Measurements from ENCODE around the gene KRTAP10-7.
"Not testable (repeated sequence)": the region's sequence is repeated elsewhere in the genome, so short reads cannot be mapped to it uniquely, and the experiment has no call there.

Gene KRTAP10-7, protein sequence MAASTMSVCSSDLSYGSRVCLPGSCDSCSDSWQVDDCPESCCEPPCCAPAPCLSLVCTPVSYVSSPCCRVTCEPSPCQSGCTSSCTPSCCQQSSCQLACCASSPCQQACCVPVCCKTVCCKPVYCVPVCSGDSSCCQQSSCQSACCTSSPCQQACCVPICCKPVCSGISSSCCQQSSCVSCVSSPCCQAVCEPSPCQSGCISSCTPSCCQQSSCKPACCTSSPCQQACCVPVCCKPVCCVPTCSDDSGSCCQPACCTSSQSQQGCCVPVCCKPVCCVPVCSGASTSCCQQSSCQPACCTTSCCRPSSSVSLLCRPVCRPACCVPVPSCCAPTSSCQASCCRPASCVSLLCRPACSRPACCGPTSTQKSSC

GRCh38 chr21:44600118-44600978, at the start of gene KRTAP10-7:
Gene KRTAP10-7 (plus strand): TSS chr21:44600597. CDS start chr21:44600622, 25 bp downstream.
- FAIRE-seq: not testable (repeated sequence)

GRCh38 chr21:44550807-44551206, 49.6 kb upstream of the KRTAP10-7 start:
- no peak for FAIRE-seq

- no peak for FAIRE-seq
These were observed 48.9 kb upstream of the KRTAP10-7 start, which contains the start of gene KRTAP10-2 for GRCh38 chr21:44551340-44551961. Gene KRTAP10-2 (minus strand): TSS chr21:44551505. CDS start chr21:44551458, 47 bp downstream.

DNA sequence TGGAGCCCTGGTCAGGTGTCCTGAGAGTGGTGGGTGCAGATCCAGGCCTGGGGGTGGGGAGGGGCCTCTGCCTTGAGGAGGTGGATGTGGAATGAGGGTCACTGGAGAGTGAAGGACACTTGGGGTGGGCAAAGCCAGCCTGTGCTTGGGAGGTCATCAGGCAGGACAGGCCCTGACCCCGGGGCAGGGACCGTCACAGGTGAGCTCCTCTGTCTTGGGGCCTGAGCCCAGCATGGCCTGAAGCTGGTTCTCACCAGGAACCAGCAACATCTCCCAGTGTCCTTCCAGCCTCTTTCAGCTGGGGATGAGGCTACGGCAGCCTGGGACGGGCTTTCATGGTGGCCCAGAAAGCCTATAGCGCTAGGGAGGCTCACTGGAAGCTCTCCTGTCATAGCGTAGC, 48.3 kb upstream of the KRTAP10-7 start:
- FAIRE-seq: no peak

- FAIRE-seq: no peak
These were observed 47.7 kb upstream of the KRTAP10-7 start for GRCh38 chr21:44552681-44553080.

DNA sequence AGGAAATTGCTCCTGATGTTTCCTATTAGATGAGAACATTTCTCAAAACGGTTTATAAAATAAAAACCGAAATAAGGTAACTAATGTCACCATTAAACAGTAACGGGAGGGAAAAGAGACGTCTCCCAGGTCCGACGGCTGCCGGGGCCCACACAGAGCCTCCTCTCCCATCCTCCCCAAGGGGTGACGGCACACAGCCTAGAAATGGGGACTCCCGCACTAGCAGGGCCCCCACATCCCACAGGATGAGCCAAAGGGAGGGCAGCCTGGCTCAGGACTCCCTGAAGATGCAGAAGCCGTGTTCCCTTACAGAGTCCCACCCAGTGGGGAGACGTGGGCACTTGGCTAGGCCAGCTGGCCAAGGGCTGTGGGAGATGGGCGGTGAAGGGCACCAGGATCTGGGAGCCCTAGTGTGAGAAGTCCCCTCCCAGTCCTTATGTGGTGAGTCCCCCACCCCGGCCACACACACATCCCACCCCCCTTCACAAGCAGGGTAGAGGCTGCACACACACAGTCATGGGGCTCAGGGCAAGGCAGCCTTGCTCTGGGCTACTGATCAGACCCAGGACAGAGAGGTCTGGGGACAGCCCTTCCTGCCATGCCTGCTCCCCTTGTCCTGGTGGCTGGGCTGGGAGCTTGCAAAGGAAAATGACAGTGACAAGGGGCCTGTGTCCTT, 45.1 kb upstream of the KRTAP10-7 start:
- no peak for FAIRE-seq

GRCh38 chr21:44556879-44557278, 43.5 kb upstream of the KRTAP10-7 start:
- no peak for FAIRE-seq

- no peak for FAIRE-seq
These were observed 42.7 kb upstream of the KRTAP10-7 start for GRCh38 chr21:44557491-44558328.

DNA sequence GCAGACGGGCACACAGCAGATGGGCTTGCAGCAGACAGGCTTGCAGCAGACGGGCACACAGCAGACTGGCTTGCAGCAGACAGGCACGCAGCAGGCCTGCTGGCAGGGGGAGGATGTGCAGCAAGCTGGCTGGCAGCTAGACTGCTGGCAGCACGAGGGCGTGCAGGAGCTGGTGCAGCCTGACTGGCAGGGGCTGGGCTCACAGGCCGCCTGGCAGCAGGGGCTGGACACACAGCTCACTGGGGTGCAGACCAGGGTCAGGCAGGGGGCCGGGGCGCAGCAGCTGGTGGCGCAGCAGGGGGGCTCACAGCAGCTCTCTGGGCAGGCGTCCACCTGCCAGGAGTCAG, 42.1 kb upstream of the KRTAP10-7 start:
- FAIRE-seq: not testable (repeated sequence)

- FAIRE-seq: no peak
These were observed 41.7 kb upstream of the KRTAP10-7 start, which contains the start of gene KRTAP10-3 for GRCh38 chr21:44558695-44559094. Gene KRTAP10-3 (minus strand): TSS chr21:44558795. CDS start chr21:44558715, 80 bp downstream.

DNA sequence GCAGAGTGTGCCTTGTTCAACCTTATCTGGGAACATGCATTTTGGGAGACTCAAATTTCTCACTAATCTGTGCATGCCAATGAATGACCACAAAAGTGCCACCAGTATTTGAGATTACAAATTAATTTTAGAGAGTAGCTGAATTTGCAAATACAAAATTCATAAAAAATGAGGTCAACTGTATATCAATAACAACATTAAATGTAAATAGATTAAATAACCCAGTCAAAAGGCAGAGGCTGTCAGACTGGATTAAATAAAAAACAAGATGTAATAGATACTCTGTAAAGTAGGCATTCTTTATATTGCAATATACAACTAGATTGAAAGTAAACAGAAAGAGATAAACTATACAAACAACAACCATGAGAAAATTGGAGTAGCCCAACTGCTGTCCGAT, 36.3 kb upstream of the KRTAP10-7 start:
- no peak for FAIRE-seq

- peak; percentile 61 for FAIRE-seq
These were observed 35.4 kb upstream of the KRTAP10-7 start for GRCh38 chr21:44564886-44565598.

- FAIRE-seq: peak; percentile 18
These were observed 34.0 kb upstream of the KRTAP10-7 start for GRCh38 chr21:44566403-44566802.

- FAIRE-seq: no peak
These were observed 32.8 kb upstream of the KRTAP10-7 start for GRCh38 chr21:44567481-44568171.

- FAIRE-seq: no peak
These were observed 32.1 kb upstream of the KRTAP10-7 start for GRCh38 chr21:44568261-44568660.

GRCh38 chr21:44568667-44569556, 31.5 kb upstream of the KRTAP10-7 start:
- no peak for FAIRE-seq

DNA sequence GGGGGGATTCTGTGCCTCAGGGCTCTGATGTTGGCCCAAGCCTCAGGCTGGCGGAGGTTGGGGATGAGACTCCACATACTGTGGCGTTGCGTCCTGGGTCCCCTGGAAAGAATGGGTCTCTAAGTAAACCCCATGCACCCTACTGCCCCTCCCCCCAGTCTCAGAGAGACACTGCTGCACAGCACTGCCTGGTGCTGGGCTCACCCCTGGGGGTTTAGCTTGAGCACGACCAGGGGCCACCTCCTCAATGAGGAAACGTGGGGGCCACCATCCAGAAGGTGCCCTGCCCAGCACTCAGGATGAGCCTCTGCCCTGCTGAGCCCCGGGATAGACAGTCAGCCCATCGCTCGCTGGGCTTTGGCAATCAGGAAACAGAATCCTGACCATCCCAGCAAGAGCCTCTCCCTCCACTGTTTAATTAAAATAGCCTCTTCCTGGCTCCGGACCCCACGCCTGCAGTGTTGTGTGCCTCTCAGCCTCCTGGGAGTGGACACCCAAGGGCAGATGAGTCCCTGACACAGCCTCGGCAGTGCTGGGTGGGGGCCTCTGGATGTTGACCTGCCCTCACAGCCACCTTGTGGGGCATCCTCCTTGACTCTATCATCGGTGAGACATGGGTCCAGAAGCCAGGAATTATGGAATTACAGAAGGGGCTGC, 30.4 kb upstream of the KRTAP10-7 start:
- FAIRE-seq: no peak

DNA sequence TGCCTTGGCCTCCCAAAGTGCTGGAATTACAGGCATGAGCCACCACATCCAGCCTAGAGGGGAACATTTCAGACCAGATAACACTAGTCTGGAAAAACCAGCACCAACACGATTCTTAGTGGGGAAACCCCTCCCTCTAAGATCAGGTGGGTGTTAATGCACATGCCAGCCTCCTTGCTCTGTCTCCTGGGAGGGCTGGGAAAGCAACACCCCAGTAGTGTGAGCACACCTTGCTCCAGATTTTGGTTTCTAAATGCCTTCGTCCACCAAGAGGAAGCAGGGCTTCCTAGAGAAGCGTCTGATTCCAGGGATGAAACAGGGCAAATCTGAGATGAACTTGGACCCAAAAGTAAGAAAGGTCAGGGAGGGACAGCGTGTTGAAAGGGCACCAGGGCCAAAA, 29.1 kb upstream of the KRTAP10-7 start:
- no peak for FAIRE-seq

Data from colon (tissue), 2 donors.